K562 (cell line): ENCODE measurements around the gene KRTAP10-8. TPM values are rescaled to one million over a fixed set of nuclear protein-coding genes. Genes with fewer than 3 reads are reported as not detected.

Experiments
- CBX1 ChIP-seq: sonication (generic); IDR thresholded peaks from 2 replicates; pipeline ENCODE4 v1.6.1; 2016; ENCODE audit warnings: antibody characterized with exemption, low read depth, mild to moderate bottlenecking
- HNRNPL ChIP-seq: fragments of 200-400 bp; formaldehyde crosslinking; IDR thresholded peaks from 2 replicates; pipeline ENCODE4 v1.6.1; 2017; ENCODE audit warnings: low read depth, mild to moderate bottlenecking, low read length
- SFPQ ChIP-seq: fragments of 200-400 bp; formaldehyde crosslinking; IDR thresholded peaks from 2 replicates; pipeline ENCODE4 v1.6.1; 2017; ENCODE audit warnings: mild to moderate bottlenecking, low read depth, low read length, moderate library complexity
- polyA plus RNA-seq, 8 experiments: library from polyadenylated mRNA; depleted of rRNA in 4 of 8; stranded (reverse) in 5 of 8; unstranded in 3 of 8; fragments of >200 nt; fragmentation: Nextera tagmentation in 2 of 8; fragmentation: Illumina TruSeq in 1 of 8; extraction: Ambion mirVana in 2 of 8; extraction: Trizol in 1 of 8; gene quantifications; 2 replicates each; pipeline versions ENCODE4 v1.2.1 to v1.2.3, GENCODE V29; 2011 to 2014; ENCODE audit warnings: inconsistent platforms in 1 of 8, missing spikeins in 1 of 8
- total RNA-seq, 7 experiments: library from RNA; depleted of rRNA in 6 of 7; stranded (reverse); fragments of >200 nt in 6 of 7; fragmentation: Illumina TruSeq in 2 of 7; extraction: Trizol in 2 of 7; gene quantifications; 2 replicates each; pipeline versions ENCODE4 v1.2.1 to v1.2.3, GENCODE V29; 2011 to 2021; ENCODE audit warnings: low replicate concordance in 1 of 7
- TF ChIP-seq, protein P1 (sequence below): fragments of 450-650 bp; IDR thresholded peaks from 2 replicates; pipeline ENCODE4 v1.6.1; 2016; ENCODE audit warnings: low read depth
- TF ChIP-seq, protein P2 (sequence below), 2 experiments: fragments of 450-650 bp in 1 of 2; sonication (generic) in 1 of 2; formaldehyde crosslinking in 1 of 2; IDR thresholded peaks; 2 replicates each; pipeline versions ENCODE4 v1.7.1 to v1.9.0; 2016 to 2022; ENCODE audit warnings: inconsistent platforms in 1 of 2, mild to moderate bottlenecking in 1 of 2, missing genetic modification reagents in 1 of 2

The KRTAP10-8 gene
- total and polyA plus RNA-seq, 9 of the 15 experiments (the other 6 are each of a cell fraction or from before 2014, with no cell fraction given) = not detected

DNA sequence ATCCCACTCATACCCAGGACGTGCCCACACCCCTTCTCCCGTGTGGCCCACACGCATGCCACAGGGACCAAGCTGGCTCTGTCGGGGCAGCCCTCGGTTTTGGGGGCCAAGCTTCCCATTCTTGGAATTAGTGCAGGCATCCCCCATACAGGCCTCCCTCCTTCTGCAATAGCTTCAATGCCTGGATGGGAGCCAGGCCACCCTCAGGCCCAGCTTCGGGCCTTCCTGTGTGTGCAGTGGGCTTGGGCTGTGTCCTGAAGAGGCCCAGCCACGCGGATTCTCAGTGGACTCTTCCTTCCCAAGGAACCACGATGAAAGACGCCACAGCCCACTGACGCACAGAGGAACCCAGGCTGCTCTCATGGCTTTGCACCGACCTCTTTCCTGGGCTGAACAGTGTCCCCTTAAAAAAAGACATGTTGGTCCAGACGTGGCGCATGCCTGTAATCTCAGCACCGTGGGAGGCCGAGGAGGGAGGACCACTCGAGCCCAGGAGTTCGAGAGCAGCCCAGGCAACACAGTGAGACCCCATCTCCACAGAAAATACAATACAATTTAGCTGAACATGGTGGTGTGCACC, 37.7 kb downstream of the KRTAP10-8 start (continued):
- TF ChIP-seq, protein P1, sequence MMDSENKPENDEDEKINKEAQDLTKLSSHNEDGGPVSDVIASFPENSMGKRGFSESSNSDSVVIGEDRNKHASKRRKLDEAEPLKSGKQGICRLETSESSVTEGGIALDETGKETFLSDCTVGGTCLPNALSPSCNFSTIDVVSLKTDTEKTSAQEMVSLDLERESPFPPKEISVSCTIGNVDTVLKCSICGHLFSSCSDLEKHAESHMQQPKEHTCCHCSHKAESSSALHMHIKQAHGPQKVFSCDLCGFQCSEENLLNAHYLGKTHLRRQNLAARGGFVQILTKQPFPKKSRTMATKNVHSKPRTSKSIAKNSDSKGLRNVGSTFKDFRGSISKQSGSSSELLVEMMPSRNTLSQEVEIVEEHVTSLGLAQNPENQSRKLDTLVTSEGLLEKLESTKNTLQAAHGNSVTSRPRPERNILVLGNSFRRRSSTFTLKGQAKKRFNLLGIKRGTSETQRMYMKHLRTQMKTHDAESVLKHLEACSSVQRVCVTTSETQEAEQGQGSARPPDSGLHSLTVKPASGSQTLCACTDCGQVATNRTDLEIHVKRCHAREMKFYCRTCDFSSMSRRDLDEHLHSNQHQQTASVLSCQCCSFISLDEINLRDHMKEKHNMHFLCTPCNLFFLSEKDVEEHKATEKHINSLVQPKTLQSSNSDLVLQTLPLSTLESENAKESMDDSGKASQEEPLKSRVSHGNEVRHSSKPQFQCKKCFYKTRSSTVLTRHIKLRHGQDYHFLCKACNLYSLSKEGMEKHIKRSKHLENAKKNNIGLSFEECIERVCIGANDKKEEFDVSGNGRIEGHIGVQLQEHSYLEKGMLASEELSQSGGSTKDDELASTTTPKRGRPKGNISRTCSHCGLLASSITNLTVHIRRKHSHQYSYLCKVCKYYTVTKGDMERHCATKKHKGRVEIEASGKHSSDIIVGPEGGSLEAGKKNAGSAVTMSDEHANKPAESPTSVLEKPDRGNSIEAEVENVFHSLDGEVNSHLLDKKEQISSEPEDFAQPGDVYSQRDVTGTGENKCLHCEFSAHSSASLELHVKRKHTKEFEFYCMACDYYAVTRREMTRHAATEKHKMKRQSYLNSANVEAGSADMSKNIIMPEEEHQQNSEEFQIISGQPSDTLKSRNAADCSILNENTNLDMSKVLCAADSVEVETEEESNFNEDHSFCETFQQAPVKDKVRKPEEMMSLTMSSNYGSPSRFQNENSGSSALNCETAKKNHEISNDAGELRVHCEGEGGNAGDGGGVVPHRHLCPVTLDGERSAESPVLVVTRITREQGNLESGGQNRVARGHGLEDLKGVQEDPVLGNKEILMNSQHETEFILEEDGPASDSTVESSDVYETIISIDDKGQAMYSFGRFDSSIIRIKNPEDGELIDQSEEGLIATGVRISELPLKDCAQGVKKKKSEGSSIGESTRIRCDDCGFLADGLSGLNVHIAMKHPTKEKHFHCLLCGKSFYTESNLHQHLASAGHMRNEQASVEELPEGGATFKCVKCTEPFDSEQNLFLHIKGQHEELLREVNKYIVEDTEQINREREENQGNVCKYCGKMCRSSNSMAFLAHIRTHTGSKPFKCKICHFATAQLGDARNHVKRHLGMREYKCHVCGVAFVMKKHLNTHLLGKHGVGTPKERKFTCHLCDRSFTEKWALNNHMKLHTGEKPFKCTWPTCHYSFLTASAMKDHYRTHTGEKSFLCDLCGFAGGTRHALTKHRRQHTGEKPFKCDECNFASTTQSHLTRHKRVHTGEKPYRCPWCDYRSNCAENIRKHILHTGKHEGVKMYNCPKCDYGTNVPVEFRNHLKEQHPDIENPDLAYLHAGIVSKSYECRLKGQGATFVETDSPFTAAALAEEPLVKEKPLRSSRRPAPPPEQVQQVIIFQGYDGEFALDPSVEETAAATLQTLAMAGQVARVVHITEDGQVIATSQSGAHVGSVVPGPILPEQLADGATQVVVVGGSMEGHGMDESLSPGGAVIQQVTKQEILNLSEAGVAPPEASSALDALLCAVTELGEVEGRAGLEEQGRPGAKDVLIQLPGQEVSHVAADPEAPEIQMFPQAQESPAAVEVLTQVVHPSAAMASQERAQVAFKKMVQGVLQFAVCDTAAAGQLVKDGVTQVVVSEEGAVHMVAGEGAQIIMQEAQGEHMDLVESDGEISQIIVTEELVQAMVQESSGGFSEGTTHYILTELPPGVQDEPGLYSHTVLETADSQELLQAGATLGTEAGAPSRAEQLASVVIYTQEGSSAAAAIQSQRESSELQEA = no peak
- no peak for TF ChIP-seq HNRNPL
- TF ChIP-seq CBX1 = no peak
- no peak for TF ChIP-seq SFPQ
- TF ChIP-seq, protein P2, sequence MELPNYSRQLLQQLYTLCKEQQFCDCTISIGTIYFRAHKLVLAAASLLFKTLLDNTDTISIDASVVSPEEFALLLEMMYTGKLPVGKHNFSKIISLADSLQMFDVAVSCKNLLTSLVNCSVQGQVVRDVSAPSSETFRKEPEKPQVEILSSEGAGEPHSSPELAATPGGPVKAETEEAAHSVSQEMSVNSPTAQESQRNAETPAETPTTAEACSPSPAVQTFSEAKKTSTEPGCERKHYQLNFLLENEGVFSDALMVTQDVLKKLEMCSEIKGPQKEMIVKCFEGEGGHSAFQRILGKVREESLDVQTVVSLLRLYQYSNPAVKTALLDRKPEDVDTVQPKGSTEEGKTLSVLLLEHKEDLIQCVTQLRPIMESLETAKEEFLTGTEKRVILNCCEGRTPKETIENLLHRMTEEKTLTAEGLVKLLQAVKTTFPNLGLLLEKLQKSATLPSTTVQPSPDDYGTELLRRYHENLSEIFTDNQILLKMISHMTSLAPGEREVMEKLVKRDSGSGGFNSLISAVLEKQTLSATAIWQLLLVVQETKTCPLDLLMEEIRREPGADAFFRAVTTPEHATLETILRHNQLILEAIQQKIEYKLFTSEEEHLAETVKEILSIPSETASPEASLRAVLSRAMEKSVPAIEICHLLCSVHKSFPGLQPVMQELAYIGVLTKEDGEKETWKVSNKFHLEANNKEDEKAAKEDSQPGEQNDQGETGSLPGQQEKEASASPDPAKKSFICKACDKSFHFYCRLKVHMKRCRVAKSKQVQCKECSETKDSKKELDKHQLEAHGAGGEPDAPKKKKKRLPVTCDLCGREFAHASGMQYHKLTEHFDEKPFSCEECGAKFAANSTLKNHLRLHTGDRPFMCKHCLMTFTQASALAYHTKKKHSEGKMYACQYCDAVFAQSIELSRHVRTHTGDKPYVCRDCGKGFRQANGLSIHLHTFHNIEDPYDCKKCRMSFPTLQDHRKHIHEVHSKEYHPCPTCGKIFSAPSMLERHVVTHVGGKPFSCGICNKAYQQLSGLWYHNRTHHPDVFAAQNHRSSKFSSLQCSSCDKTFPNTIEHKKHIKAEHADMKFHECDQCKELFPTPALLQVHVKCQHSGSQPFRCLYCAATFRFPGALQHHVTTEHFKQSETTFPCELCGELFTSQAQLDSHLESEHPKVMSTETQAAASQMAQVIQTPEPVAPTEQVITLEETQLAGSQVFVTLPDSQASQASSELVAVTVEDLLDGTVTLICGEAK (IDR thresholded peaks at IDR 0.05) = no peak
- TF ChIP-seq, protein P2 (CRISPR knock-in tag; IDR thresholded peaks at IDR 0.05) = no peak
